Subcutaneous preadipocyte (primary cell): ENCODE data around the gene OXT. TPM values are rescaled to one million over a fixed set of nuclear protein-coding genes. Genes with fewer than 3 reads are reported as not detected.

Source experiments
- total RNA-seq: library from RNA; depleted of rRNA; stranded (reverse); fragments of >200 nt; gene quantifications from 2 replicates; pipeline ENCODE4 v1.2.3, GENCODE V29; 2012

The OXT gene
- total RNA-seq: 0.39 TPM in 1 of 2 replicates, not detected in the other

DNA sequence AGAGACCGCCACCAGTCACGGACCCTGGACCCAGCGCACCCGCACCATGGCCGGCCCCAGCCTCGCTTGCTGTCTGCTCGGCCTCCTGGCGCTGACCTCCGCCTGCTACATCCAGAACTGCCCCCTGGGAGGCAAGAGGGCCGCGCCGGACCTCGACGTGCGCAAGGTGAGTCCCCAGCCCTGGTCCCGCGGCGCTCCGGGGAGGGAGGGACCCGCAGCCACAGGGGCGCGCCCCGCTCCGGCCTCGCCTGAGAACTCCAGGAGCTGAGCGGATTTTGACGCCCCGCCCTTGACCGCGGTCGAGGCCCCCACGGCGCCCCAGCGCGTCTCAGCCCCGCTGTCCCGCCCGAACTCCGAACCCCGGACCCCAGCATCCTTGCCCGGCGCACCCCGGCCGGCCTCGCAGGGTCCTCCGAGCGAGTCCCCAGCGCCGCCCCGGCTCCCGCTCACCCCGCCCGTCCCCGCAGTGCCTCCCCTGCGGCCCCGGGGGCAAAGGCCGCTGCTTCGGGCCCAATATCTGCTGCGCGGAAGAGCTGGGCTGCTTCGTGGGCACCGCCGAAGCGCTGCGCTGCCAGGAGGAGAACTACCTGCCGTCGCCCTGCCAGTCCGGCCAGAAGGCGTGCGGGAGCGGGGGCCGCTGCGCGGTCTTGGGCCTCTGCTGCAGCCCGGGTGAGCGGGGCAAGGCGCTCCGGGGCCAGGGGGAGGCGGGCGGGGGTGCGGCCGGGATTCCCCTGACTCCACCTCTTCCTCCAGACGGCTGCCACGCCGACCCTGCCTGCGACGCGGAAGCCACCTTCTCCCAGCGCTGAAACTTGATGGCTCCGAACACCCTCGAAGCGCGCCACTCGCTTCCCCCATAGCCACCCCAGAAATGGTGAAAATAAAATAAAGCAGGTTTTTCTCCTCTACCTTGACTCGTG, at the start of gene OXT:
Gene OXT (plus strand): TSS at position 11 of the 920 bp plus-strand sequence. CDS start 36 bp downstream, at position 47.

DNA sequence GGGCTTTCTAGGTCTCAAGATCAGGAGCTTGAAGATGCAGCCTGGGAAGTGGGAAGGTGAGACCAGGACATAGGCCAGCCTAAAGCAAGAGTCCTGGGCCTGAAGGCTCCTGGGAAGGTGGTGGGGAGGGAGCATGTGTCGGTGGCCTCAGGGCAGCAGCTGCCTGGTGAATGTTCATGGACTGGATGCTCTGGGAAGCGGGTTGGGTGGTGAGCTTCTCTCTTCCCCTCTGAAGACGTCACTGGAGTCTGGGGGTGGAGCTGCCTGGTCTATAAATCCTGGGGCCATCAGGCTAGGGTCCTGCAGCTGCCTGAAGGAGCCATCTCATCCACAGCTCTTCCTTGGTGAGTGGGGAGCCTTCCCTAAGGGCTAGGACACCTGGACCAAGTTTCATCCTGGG, 28.1 kb upstream of the OXT start, which contains the start of gene GNRH2:
Gene GNRH2 (plus strand): TSS at position 301 of the 400 bp plus-strand sequence. CDS start 793 bp downstream, outside the sequence.

DNA sequence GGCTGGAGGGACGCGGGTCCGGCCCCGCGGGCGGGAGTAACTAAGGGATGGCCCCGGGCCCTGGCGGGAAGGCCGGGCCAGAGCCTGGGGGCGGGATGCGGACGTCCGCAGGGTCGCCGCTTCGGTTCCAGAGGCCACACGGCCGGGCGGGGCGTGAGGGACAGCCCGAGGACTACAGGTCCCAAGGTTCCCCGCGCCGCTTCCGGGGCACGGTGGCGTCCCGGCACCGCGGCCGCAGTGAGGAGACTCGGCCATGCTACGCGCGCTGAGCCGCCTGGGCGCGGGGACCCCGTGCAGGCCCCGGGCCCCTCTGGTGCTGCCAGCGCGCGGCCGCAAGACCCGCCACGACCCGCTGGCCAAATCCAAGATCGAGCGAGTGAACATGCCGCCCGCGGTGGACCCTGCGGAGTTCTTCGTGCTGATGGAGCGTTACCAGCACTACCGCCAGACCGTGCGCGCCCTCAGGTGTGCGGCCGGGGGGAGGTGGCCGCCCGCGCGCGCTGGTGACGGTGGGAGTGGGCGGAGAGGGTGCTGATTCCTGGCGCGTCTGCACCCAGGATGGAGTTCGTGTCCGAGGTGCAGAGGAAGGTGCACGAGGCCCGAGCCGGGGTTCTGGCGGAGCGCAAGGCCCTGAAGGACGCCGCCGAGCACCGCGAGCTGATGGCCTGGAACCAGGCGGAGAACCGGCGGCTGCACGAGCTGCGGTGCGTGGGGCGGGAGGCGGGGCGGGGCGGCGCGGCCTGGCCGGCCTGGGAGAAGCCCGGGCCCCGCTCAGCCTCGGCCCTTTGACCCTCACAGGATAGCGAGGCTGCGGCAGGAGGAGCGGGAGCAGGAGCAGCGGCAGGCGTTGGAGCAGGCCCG, 25.4 kb upstream of the OXT start, which contains the start of gene MRPS26:
Gene MRPS26 (plus strand): TSS at position 237 of the 861 bp plus-strand sequence. CDS start 17 bp downstream, at position 254.

DNA sequence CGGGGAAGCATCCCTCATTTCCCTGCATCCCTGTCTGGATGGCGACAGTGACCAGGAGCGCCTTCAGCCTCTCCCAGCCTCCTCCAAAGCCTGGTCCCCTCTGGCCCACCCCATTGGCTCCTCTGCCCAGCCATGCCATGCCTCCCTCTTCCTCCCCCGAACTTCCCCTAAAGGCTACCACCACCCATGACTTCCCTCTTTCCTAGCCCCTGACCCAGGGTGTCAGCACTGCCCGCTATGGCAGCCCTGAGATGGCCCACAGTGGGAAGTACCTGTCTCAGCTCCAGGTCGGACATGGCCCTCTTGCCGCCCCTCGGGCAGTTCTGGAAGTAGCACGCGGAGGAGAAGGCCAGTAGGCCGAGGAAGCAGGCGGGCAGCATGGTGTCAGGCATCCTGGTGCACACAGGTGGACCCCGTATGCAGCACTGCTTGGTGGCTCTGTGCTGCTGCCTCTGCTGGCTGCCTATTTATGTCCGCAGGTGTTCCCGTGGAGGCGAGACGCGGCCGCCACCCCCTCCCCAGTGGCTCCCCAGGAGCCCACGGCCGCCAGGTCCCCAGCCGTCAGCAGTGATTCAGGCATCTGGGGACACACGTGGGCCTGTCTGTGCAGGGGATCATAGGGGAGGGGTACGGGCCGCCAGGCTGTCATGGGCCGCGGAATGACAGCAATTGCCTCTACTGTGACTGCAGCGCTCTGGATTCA, 13.0 kb downstream of the OXT start, which contains the start of gene AVP:
Gene AVP (minus strand): TSS at position 442 of the 703 bp plus-strand sequence. CDS start 50 bp downstream, at position 392.

Other genes starting within 250 kb of the OXT start
- gene PCED1A, start 231.0 kb upstream of the OXT start, total RNA-seq: 19.0 and 27.9 TPM in 2 replicates
- 44.4 and 54.4 TPM in 2 replicates for gene VPS16, start 230.9 kb upstream of the OXT start, total RNA-seq
- gene PTPRA, start 198.1 kb upstream of the OXT start, total RNA-seq: 47.0 and 50.8 TPM in 2 replicates
- 1.1 and 1.2 TPM in 2 replicates for gene GNRH2, start 28.0 kb upstream of the OXT start, total RNA-seq
- 31.1 and 38.9 TPM in 2 replicates for gene MRPS26, start 25.6 kb upstream of the OXT start, total RNA-seq
- gene AVP, start 13.1 kb downstream of the OXT start, total RNA-seq: not detected in 2 replicates
- gene FASTKD5, start 88.2 kb downstream of the OXT start, total RNA-seq: 8.8 and 13.9 TPM in 2 replicates
- 4.0 and 4.3 TPM in 2 replicates for gene UBOX5, start 88.2 kb downstream of the OXT start, total RNA-seq
- 2.5 and 2.6 TPM in 2 replicates for gene LZTS3, start 101.9 kb downstream of the OXT start, total RNA-seq
- 18.2 and 18.4 TPM in 2 replicates for gene DDRGK1, start 133.1 kb downstream of the OXT start, total RNA-seq
- gene ITPA, start 137.9 kb downstream of the OXT start, total RNA-seq: 29.0 and 36.9 TPM in 2 replicates
- gene SLC4A11, start 167.6 kb downstream of the OXT start, total RNA-seq: 0.37 and 1.6 TPM in 2 replicates